Neural crest cell (in vitro differentiated cells): ENCODE measurements around the gene MCF2L. TPM values are rescaled to one million over a fixed set of nuclear protein-coding genes. Genes with fewer than 3 reads are reported as not detected.

Experiments used
- DNase-seq: peaks from one replicate; pipeline ENCODE4 v3.0.0; 2021; ENCODE audit warnings: low read depth, mixed read lengths, low spot score
- H3K27ac Mint-ChIP-seq: one replicate; pipeline ENCODE4 v1.8.0; 2021; ENCODE audit warnings: mild to moderate bottlenecking, mixed read lengths; ENCODE audit not compliant: unreplicated experiment
- H3K27me3 Mint-ChIP-seq: 2 replicates; pipeline ENCODE4 v1.8.0; 2021; ENCODE audit warnings: low read depth, mild to moderate bottlenecking, mixed read lengths
- H3K36me3 Mint-ChIP-seq: 2 replicates; pipeline ENCODE4 v1.8.0; 2021; ENCODE audit warnings: low read depth, mild to moderate bottlenecking, mixed read lengths
- H3K4me1 Mint-ChIP-seq: 2 replicates; pipeline ENCODE4 v1.8.0; 2021; ENCODE audit warnings: mixed read lengths
- H3K4me3 Mint-ChIP-seq: one replicate; pipeline ENCODE4 v1.8.0; 2021; ENCODE audit warnings: mild to moderate bottlenecking, mixed read lengths
- H3K9me3 Mint-ChIP-seq: 2 replicates; pipeline ENCODE4 v1.8.0; 2021; ENCODE audit warnings: mixed read lengths
- CTCF ChIP-seq: fragments of 200-600 bp; sonication (generic); conservative IDR thresholded peaks from 2 replicates; pipeline ENCODE4 v1.5.0; 2021; ENCODE audit warnings: antibody characterized with exemption, mild to moderate bottlenecking
- total RNA-seq: library from RNA; stranded (reverse); gene quantifications from 2 replicates; pipeline ENCODE4 v1.2.1, GENCODE V29; 2021

Gene MCF2L
- total RNA-seq, 1 donor from 2014 or later: 59.9 TPM

GRCh38 chr13:112926993-112927392 is 42.0 kb upstream of the MCF2L start:
- H3K27me3 Mint-ChIP-seq: no peaks in the 10 kb centered on the region

GRCh38 chr13:112928020-112928971 is 40.7 kb upstream of the MCF2L start:
- no peak for DNase-seq
- H3K9me3 Mint-ChIP-seq: no peaks in the 10 kb centered on the region
- H3K4me1 Mint-ChIP-seq: peaks cover 3% of the 10 kb centered on the region
- H3K27ac Mint-ChIP-seq: no peak overlapping the region
- no peak overlapping the region for H3K4me3 Mint-ChIP-seq
- no peak for TF ChIP-seq CTCF
- peaks cover 2% of the 10 kb centered on the region for H3K36me3 Mint-ChIP-seq
- H3K27me3 Mint-ChIP-seq: no peaks in the 10 kb centered on the region

More at GRCh38 chr13:112926993-112927392, 42.0 kb upstream of the MCF2L start:
- no peak for TF ChIP-seq CTCF
- Mint-ChIP-seq H3K9me3 (no peaks in the 10 kb centered on the region), H3K4me1 (peaks cover 3% of the 10 kb centered on the region), H3K4me3 (no peak overlapping the region), H3K27ac (no peak overlapping the region), H3K36me3 (peaks cover 2% of the 10 kb centered on the region)
- no peak for DNase-seq

- Mint-ChIP-seq H3K36me3 (peaks cover 2% of the 10 kb centered on the region), H3K4me3 (no peak overlapping the region), H3K4me1 (peaks cover 7% of the 10 kb centered on the region), H3K27ac (no peak overlapping the region), H3K27me3 (no peaks in the 10 kb centered on the region), H3K9me3 (no peaks in the 10 kb centered on the region)
- no peak for TF ChIP-seq CTCF
- DNase-seq: no peak
These were observed 39.8 kb upstream of the MCF2L start for GRCh38 chr13:112928972-112929782.

GRCh38 chr13:112929783-112930055 is 39.3 kb upstream of the MCF2L start:
- H3K4me1 Mint-ChIP-seq: peaks cover 7% of the 10 kb centered on the region
- H3K27me3 Mint-ChIP-seq: no peaks in the 10 kb centered on the region
- DNase-seq: no peak
- H3K27ac Mint-ChIP-seq: no peak overlapping the region
- H3K36me3 Mint-ChIP-seq: peaks cover 2% of the 10 kb centered on the region
- no peak for TF ChIP-seq CTCF
- H3K9me3 Mint-ChIP-seq: no peaks in the 10 kb centered on the region
- H3K4me3 Mint-ChIP-seq: no peak overlapping the region

GRCh38 chr13:112930192-112930591 is 38.8 kb upstream of the MCF2L start:
- Mint-ChIP-seq H3K4me3 (no peak overlapping the region), H3K9me3 (no peaks in the 10 kb centered on the region), H3K27ac (no peak overlapping the region), H3K27me3 (no peaks in the 10 kb centered on the region), H3K36me3 (peaks cover 2% of the 10 kb centered on the region), H3K4me1 (peaks cover 7% of the 10 kb centered on the region)
- TF ChIP-seq CTCF: no peak
- no peak for DNase-seq
